ENCODE measurements around the gene TRIM38. TPM values are rescaled to one million over a fixed set of nuclear protein-coding genes. Genes with fewer than 3 reads are reported as not detected.

TRIM38 gene
- total and polyA plus RNA-seq, 4 donors = 7.2 to 18.0 (median 10.1) TPM

DNA sequence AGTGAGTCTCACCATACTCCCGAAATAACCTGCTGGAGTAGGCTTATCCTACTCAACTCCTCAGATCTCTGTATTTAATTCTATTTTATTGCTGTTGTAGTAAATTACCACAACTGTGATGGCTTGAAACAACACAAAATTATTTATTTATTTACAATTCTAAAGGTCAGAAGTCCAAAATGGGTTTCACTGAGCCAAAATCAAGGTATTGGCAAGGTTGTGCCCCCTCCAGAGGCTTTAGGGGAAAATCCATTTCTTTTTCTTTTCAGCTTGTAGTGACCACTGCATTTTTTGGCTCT is 31.2 kb upstream of the TRIM38 start:
- peaks cover 0 to 3% (median 0%) of the 10 kb centered on the region in 3 donors for H3K27me3 ChIP-seq (ENCODE audit: control insufficient read depth in 3 of 3, insufficient read depth in 3 of 3, low read length in 2 of 3)
- no peak overlapping the region for H3K27ac ChIP-seq (ENCODE audit: low read depth in 1 of 2, low read length in 1 of 2)
- H3K4me3 ChIP-seq = no peak overlapping the region
- DNase-seq (no peak), ATAC-seq (ENCODE audit: insufficient read depth, low FRiP score) (no peak)
- no peak overlapping the region for H3K9ac ChIP-seq (ENCODE audit: insufficient read depth in 1 of 2, low read length in 2 of 2)
- TF ChIP-seq, protein P1, sequence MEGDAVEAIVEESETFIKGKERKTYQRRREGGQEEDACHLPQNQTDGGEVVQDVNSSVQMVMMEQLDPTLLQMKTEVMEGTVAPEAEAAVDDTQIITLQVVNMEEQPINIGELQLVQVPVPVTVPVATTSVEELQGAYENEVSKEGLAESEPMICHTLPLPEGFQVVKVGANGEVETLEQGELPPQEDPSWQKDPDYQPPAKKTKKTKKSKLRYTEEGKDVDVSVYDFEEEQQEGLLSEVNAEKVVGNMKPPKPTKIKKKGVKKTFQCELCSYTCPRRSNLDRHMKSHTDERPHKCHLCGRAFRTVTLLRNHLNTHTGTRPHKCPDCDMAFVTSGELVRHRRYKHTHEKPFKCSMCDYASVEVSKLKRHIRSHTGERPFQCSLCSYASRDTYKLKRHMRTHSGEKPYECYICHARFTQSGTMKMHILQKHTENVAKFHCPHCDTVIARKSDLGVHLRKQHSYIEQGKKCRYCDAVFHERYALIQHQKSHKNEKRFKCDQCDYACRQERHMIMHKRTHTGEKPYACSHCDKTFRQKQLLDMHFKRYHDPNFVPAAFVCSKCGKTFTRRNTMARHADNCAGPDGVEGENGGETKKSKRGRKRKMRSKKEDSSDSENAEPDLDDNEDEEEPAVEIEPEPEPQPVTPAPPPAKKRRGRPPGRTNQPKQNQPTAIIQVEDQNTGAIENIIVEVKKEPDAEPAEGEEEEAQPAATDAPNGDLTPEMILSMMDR (IDR thresholded peaks at IDR 0.05; ENCODE audit: control extremely low read depth, extremely low read depth) = no peak
- no peaks in the 10 kb centered on the region for H3K36me3 ChIP-seq (ENCODE audit: control insufficient read depth in 4 of 4, insufficient read depth in 4 of 4, low read length in 4 of 4)
- H3K4me1 ChIP-seq (ENCODE audit: control insufficient read depth in 5 of 5, insufficient read depth in 5 of 5, low read length in 5 of 5) = peaks cover 0 to 3% (median 0%) of the 10 kb centered on the region in 5 donors
- H3K9me3 ChIP-seq (ENCODE audit: control insufficient read depth in 4 of 4, insufficient read depth in 3 of 4, low read length in 3 of 4) = no peaks in the 10 kb centered on the region
- WGBS, 2 donors = 27 to 42% methylated on average over 1 of the region's 1 CpG

DNA sequence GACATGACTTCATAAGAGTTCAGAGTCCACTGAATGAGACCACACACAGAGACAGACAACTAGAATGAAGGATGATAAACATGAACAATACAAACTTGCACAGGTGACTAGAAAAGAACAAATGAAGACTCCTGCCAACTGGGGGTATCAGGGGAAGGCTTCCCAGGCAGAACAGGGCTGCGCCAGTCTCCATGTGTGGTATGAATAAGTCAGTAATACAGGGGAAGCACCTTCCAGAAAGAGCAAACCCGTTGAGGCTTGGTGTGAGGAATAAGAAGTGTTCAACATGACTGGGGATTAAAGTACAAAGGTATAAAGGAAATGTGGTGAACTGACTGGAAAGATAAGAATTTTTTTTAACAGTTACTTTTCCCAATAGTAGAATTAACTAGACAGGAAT is 28.4 kb upstream of the TRIM38 start:
- TF ChIP-seq, protein P1 (IDR thresholded peaks at IDR 0.05; ENCODE audit: control extremely low read depth, extremely low read depth) = no peak

DNA sequence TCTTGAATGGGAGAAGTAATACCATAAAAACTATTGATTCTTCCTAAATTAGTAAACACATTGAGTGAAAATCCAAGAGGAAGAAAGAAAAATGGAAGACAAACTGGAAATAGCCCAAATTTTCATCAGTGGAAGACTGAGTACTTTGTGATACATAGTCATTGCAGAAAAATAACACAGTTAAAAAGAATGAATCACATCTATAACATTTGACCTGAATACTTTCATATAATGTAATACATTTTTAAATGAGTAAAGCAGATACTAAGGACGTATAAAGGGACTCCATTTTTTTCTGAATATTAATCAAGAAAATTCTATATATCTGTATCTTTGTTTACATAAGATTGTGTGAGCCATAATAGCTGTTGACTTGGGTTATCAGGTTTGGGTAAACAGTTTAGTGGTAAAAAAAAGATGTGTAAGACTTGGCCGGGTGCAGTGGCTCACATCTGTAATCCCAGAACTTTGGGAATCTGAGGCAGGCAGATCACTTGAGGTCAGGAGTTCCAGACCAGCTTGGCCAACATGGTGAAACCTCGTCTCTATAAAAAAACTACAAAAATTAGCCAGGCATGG is 27.8 kb upstream of the TRIM38 start:
- TF ChIP-seq, protein P1 (IDR thresholded peaks at IDR 0.05; ENCODE audit: control extremely low read depth, extremely low read depth) = no peak
- Histone ChIP-seq H3K27me3 (ENCODE audit: control insufficient read depth in 3 of 3, insufficient read depth in 3 of 3, low read length in 2 of 3) (peaks cover 0 to 3% (median 0%) of the 10 kb centered on the region in 3 donors), H3K9me3 (ENCODE audit: control insufficient read depth in 4 of 4, insufficient read depth in 3 of 4, low read length in 3 of 4) (no peaks in the 10 kb centered on the region), H3K36me3 (ENCODE audit: control insufficient read depth in 4 of 4, insufficient read depth in 4 of 4, low read length in 4 of 4) (no peaks in the 10 kb centered on the region), H3K4me1 (ENCODE audit: control insufficient read depth in 5 of 5, insufficient read depth in 5 of 5, low read length in 5 of 5) (no peaks in the 10 kb centered on the region), H3K4me3 (no peak overlapping the region), H3K9ac (ENCODE audit: insufficient read depth in 1 of 2, low read length in 2 of 2) (no peak overlapping the region), H3K27ac (ENCODE audit: low read depth in 1 of 2, low read length in 1 of 2) (no peak overlapping the region)
- WGBS, 2 donors = 68 to 76% methylated on average over 3 of the region's 3 CpGs
- ATAC-seq (ENCODE audit: insufficient read depth, low FRiP score) (no peak), DNase-seq (no peak)

More for the DNA sequence above, 28.4 kb upstream of the TRIM38 start:
- no peak for ATAC-seq (ENCODE audit: insufficient read depth, low FRiP score)
- Histone ChIP-seq H3K4me3 (no peak overlapping the region), H3K9ac (ENCODE audit: insufficient read depth in 1 of 2, low read length in 2 of 2) (no peak overlapping the region), H3K27ac (ENCODE audit: low read depth in 1 of 2, low read length in 1 of 2) (no peak overlapping the region), H3K27me3 (ENCODE audit: control insufficient read depth in 3 of 3, insufficient read depth in 3 of 3, low read length in 2 of 3) (peaks cover 0 to 3% (median 0%) of the 10 kb centered on the region in 3 donors), H3K4me1 (ENCODE audit: control insufficient read depth in 5 of 5, insufficient read depth in 5 of 5, low read length in 5 of 5) (no peaks in the 10 kb centered on the region), H3K9me3 (ENCODE audit: control insufficient read depth in 4 of 4, insufficient read depth in 3 of 4, low read length in 3 of 4) (no peaks in the 10 kb centered on the region), H3K36me3 (ENCODE audit: control insufficient read depth in 4 of 4, insufficient read depth in 4 of 4, low read length in 4 of 4) (no peaks in the 10 kb centered on the region)
- DNase-seq = no peak
- 56 to 61% methylated on average over 2 of the region's 2 CpGs for WGBS, 2 donors

DNA sequence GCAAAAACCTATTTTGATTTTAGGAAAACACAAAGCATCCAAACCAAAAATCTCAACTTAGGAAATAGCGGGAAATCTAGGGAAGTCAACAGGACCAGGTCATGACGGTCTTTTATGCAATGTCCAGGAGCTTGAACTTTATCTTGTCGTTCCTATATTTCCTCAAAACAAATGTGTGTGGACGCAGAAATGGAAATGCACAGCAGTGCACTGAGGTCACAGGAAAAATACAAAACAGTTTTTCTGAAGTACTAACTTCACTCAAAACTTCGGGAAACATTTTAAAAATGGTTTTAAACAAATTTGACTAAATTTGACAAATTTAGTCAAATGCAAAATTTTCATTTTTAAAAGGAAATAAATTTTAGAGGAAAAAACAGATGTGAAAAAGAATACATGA is 26.6 kb upstream of the TRIM38 start:
- Histone ChIP-seq H3K4me1 (ENCODE audit: control insufficient read depth in 5 of 5, insufficient read depth in 5 of 5, low read length in 5 of 5) (no peaks in the 10 kb centered on the region), H3K9ac (ENCODE audit: insufficient read depth in 1 of 2, low read length in 2 of 2) (no peak overlapping the region), H3K4me3 (no peak overlapping the region), H3K27me3 (ENCODE audit: control insufficient read depth in 3 of 3, insufficient read depth in 3 of 3, low read length in 2 of 3) (peaks cover 0 to 3% (median 0%) of the 10 kb centered on the region in 3 donors), H3K9me3 (ENCODE audit: control insufficient read depth in 4 of 4, insufficient read depth in 3 of 4, low read length in 3 of 4) (no peaks in the 10 kb centered on the region), H3K36me3 (ENCODE audit: control insufficient read depth in 4 of 4, insufficient read depth in 4 of 4, low read length in 4 of 4) (no peaks in the 10 kb centered on the region), H3K27ac (ENCODE audit: low read depth in 1 of 2, low read length in 1 of 2) (no peak overlapping the region)
- WGBS, 2 donors = 88 to 90% methylated on average over 5 of the region's 5 CpGs
- no peak for ATAC-seq (ENCODE audit: insufficient read depth, low FRiP score)
- DNase-seq = no peak
- TF ChIP-seq, protein P1 (IDR thresholded peaks at IDR 0.05; ENCODE audit: control extremely low read depth, extremely low read depth) = no peak
